ENCODE results near the gene POC1A. TPM values are rescaled to one million over a fixed set of nuclear protein-coding genes. Genes with fewer than 3 reads are reported as not detected.

The POC1A gene
- total RNA-seq, 1 donor from 2014 or later = 2.4 TPM

DNA sequence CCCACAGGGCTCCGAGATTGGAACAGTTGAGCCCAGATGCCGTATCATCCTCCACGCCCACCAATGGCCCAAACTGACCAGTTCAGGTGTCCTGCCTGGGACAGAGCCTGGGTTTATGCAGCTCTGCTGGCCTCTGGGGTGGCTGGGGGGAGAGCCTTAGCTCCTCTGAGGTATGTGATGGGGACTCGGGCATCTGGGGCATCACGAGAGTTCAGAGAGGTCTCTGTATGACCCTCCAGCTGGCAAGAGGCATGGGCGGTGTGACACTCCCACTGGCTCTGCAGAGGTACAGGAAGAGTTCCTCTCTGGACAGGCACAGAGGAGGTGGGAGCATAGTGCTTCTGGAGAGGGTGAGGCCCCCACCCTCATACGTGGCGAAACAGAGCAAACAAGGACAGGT is 71.3 kb downstream of the POC1A start:
- intact Hi-C loops (cut with micrococcal nuclease) = no loop called here
- Mint-ChIP-seq H3K27ac (no peak overlapping the region), H3K36me3 (ENCODE audit: low read depth) (no peaks in the 10 kb centered on the region), H3K4me1 (peaks cover 8% of the 10 kb centered on the region), H3K4me3 (no peak overlapping the region), H3K9me3 (no peaks in the 10 kb centered on the region), H3K27me3 (no peaks in the 10 kb centered on the region)
- TF ChIP-seq, protein P1, sequence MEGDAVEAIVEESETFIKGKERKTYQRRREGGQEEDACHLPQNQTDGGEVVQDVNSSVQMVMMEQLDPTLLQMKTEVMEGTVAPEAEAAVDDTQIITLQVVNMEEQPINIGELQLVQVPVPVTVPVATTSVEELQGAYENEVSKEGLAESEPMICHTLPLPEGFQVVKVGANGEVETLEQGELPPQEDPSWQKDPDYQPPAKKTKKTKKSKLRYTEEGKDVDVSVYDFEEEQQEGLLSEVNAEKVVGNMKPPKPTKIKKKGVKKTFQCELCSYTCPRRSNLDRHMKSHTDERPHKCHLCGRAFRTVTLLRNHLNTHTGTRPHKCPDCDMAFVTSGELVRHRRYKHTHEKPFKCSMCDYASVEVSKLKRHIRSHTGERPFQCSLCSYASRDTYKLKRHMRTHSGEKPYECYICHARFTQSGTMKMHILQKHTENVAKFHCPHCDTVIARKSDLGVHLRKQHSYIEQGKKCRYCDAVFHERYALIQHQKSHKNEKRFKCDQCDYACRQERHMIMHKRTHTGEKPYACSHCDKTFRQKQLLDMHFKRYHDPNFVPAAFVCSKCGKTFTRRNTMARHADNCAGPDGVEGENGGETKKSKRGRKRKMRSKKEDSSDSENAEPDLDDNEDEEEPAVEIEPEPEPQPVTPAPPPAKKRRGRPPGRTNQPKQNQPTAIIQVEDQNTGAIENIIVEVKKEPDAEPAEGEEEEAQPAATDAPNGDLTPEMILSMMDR (IDR thresholded peaks at IDR 0.05) = no peak
- ChIA-PET CTCF (no interaction called here), POLR2A (no interaction called here)
- DNase-seq = no peak
- ATAC-seq (ENCODE audit: low read depth) = no peak

DNA sequence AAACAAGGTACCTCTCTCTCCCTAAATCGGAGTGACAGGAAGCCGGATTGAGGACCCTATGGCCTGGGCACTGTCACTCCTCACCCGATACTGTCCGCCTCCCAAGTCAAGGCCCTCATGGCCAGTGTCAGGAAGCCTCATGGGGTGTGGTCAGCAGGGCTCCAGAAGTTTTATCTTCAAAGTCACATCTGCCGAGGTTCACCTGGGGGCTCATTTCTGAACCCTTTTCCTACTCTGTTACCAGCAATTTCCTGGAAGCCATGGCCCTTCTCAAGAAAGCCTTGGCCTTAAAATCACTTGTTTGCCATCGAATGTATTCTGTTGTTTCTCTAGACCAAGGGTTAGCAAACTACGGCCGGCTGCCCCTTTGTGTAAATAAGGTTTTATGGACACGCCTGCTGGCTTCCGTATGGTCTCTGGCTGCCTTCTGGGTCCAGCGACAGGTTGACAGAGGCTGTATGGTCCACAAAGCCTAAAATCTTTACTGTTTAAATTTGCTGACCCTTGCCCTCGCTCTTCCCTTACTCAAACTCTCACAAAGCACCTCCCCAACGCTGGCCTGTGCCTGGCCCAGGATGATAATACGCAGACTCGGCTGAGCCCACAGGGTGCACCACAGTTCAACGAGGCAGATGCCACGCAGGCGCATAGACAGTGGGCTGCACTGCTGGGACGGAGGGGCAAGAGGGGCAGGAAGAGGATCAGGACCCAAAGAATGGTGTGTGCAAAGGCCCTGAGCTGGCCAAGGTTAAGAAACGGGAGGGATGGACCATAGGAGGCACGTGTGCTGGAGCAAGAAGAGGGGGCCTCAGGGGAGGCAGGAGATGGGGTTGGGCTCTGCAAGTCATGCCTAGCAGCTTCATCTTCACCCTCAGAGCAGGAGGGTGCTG is 73.1 kb downstream of the POC1A start:
- Mint-ChIP-seq H3K9me3 (no peaks in the 10 kb centered on the region), H3K27ac (no peak overlapping the region), H3K36me3 (ENCODE audit: low read depth) (no peaks in the 10 kb centered on the region), H3K4me3 (no peak overlapping the region), H3K27me3 (no peaks in the 10 kb centered on the region), H3K4me1 (no peaks in the 10 kb centered on the region)
- no peak for DNase-seq
- no peak for ATAC-seq (ENCODE audit: low read depth)
- POLR2A ChIA-PET = no interaction called here
- intact Hi-C loops (cut with micrococcal nuclease) = no loop called here
- TF ChIP-seq, protein P1 (IDR thresholded peaks at IDR 0.05) = no peak
- CTCF ChIA-PET = no interaction called here

DNA sequence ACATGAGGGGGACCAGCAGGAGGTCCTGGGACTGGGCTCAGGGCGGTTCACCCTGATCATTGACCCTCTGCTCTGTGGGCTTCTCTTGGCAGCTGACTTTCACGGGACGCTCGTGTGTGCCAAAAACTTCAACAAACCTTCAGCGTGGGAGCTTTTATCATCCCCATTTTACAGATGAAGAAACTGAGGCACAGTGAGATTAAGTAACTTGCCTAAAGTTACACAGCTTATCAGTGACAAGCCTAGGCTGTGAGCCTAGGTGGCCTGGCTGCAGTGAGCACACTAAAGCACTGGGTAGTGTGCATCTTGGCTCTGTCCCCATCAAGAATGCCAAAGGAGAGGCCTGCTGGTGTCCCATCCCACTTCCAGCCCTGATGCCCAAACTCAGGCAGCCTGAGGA is 74.3 kb downstream of the POC1A start:
- Mint-ChIP-seq H3K27me3 (no peaks in the 10 kb centered on the region), H3K9me3 (no peaks in the 10 kb centered on the region), H3K27ac (no peak overlapping the region), H3K4me1 (no peaks in the 10 kb centered on the region), H3K36me3 (ENCODE audit: low read depth) (no peaks in the 10 kb centered on the region), H3K4me3 (no peak overlapping the region)
- DNase-seq (no peak), ATAC-seq (ENCODE audit: low read depth) (no peak)
- POLR2A ChIA-PET = no interaction called here
- TF ChIP-seq, protein P1 (IDR thresholded peaks at IDR 0.05) = no peak
- intact Hi-C loops (cut with micrococcal nuclease) = no loop called here
- CTCF ChIA-PET = no interaction called here

DNA sequence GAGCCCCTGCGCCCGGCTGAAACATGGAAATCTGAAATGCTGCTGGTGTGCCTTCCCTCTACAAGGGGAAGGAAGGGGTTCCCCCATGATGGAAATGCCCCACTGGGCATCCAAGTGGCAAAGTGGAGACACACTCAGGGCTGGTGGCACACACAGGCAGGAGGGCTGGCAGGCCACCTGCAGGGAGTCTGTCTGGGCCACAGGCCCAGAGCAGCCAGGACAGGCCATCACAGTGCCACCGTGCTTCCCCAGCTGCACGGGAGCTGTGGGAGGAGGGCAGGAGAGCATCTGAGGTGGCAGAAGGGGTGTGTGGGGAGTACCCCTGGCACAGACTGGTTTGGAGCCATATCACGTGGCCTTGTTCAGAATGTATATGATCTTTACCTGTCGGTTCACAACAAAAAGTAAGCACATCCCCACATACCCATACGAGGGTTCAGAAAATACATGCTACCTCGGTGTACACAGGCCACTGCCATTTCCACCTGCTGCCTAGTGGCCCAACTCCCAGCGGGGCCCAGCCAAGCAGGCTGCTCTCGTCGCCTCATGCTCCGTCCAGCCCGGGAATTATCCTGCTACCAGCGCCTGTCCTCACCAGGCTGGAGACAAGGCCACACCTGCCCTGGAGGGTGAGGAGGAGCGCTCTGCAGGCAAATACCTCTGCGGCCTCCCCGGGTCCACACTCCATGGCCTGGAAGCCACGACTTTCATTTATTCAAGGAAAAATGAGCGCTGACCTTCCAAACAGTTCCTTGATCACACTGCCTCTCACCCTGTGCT is 75.3 kb downstream of the POC1A start:
- TF ChIP-seq, protein P1 (IDR thresholded peaks at IDR 0.05) = no peak
- H3K27me3 Mint-ChIP-seq = no peaks in the 10 kb centered on the region
- DNase-seq (no peak), ATAC-seq (ENCODE audit: low read depth) (no peak)
- H3K27ac Mint-ChIP-seq = no peak overlapping the region
- POLR2A ChIA-PET = no interaction called here
- intact Hi-C loops (cut with micrococcal nuclease) = no loop called here
- H3K36me3 Mint-ChIP-seq (ENCODE audit: low read depth) = no peaks in the 10 kb centered on the region
- H3K4me3 Mint-ChIP-seq = no peak overlapping the region
- CTCF ChIA-PET = no interaction called here
- H3K4me1 Mint-ChIP-seq = no peaks in the 10 kb centered on the region
- no peaks in the 10 kb centered on the region for H3K9me3 Mint-ChIP-seq

DNA sequence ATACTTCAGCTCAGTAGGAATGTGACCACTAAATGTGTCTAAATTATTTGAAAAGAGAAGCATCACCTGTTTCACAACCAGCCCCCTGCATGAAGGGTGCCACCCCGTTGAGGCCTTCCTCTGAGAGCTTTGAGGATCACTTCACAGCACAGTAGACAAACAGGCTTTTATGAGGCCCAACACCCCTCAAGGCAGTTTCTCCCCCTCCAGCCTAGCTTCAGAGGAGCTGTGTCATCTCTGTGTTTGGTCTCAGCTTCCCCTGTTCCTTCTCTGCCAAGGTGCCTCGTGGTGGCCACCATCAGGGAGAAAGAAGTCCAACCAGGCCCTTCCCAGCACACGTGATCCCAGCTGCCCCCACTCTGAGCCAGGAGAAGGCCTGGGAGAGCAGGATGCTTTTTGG is 76.3 kb downstream of the POC1A start:
- Mint-ChIP-seq H3K27me3 (no peaks in the 10 kb centered on the region), H3K9me3 (no peaks in the 10 kb centered on the region), H3K4me1 (no peaks in the 10 kb centered on the region), H3K4me3 (no peak overlapping the region), H3K36me3 (ENCODE audit: low read depth) (no peaks in the 10 kb centered on the region), H3K27ac (no peak overlapping the region)
- intact Hi-C loops (cut with micrococcal nuclease) = no loop called here
- ChIA-PET CTCF (no interaction called here), POLR2A (no interaction called here)
- TF ChIP-seq, protein P1 (IDR thresholded peaks at IDR 0.05) = no peak
- DNase-seq (no peak), ATAC-seq (ENCODE audit: low read depth) (no peak)

Measured in activated B cell treated with CpG ODN at 0.5 μM for 24 hours (primary cell).